Stimulated activated CD8-positive, alpha-beta memory T cell treated with anti-CD3 and anti-CD28 coated beads, Interleukin-15, amount 100 ng/mL, for 1 hour (primary cell): ENCODE measurements around the gene ABCC10.
A peak's percentile ranks its signal among the peaks of the same experiment; 100 is the strongest.
"Not testable (repeated sequence)": the region's sequence is repeated elsewhere in the genome, so short reads cannot be mapped to it uniquely, and the experiment has no call there.

ENCODE experiments used
- DNase-seq: peaks from one replicate; pipeline ENCODE4 v3.0.0-alpha.2; 2020; ENCODE audit warnings: low read depth

Gene ABCC10

GRCh38 chr6:43427406-43428111, at the start of gene ABCC10:
TSS of gene ABCC10 (plus strand) at chr6:43427541. CDS start at chr6:43427979, 438 bp downstream.
- DNase-seq, result peak; percentile 88

GRCh38 chr6:43377710-43378229, 49.6 kb upstream of the ABCC10 start:
- DNase-seq, result no peak

GRCh38 chr6:43378631-43379030, 48.7 kb upstream of the ABCC10 start:
- no peak for DNase-seq

GRCh38 chr6:43380858-43381257, 46.5 kb upstream of the ABCC10 start:
- DNase-seq, result not testable (repeated sequence)

- DNase-seq, result no peak
Measured at GRCh38 chr6:43383021-43383667, 44.2 kb upstream of the ABCC10 start.

- DNase-seq, result no peak
Measured at GRCh38 chr6:43386492-43386891, 40.8 kb upstream of the ABCC10 start.

GRCh38 chr6:43389730-43390295, 37.5 kb upstream of the ABCC10 start:
- no peak for DNase-seq

- not testable (repeated sequence) for DNase-seq
Measured at GRCh38 chr6:43390753-43391439, 36.4 kb upstream of the ABCC10 start.

GRCh38 chr6:43391440-43392031, 35.8 kb upstream of the ABCC10 start:
- peak; percentile 16 for DNase-seq

GRCh38 chr6:43393133-43393532, 34.2 kb upstream of the ABCC10 start:
- not testable (repeated sequence) for DNase-seq

- DNase-seq, result no peak
Measured at GRCh38 chr6:43393602-43394001, 33.7 kb upstream of the ABCC10 start.

GRCh38 chr6:43394982-43395381, 32.4 kb upstream of the ABCC10 start:
- no peak for DNase-seq

GRCh38 chr6:43395776-43396175, 31.6 kb upstream of the ABCC10 start:
- DNase-seq, result no peak

- DNase-seq, result no peak
Measured at GRCh38 chr6:43396408-43397149, 30.8 kb upstream of the ABCC10 start.

GRCh38 chr6:43399932-43400487, 27.3 kb upstream of the ABCC10 start:
- DNase-seq, result no peak

GRCh38 chr6:43401730-43402129, 25.6 kb upstream of the ABCC10 start:
- no peak for DNase-seq

- DNase-seq, result no peak
Measured at GRCh38 chr6:43402820-43403219, 24.5 kb upstream of the ABCC10 start.

GRCh38 chr6:43405354-43405753, 22.0 kb upstream of the ABCC10 start:
- DNase-seq, result no peak

GRCh38 chr6:43407296-43407695, 20.0 kb upstream of the ABCC10 start:
- no peak for DNase-seq

- no peak for DNase-seq
Measured at GRCh38 chr6:43408259-43408658, 19.1 kb upstream of the ABCC10 start.

- DNase-seq, result not testable (repeated sequence)
Measured at GRCh38 chr6:43410776-43411175, 16.6 kb upstream of the ABCC10 start.
